Measurements from ENCODE around the gene MAN1A1. TPM values are rescaled to one million over a fixed set of nuclear protein-coding genes. Genes with fewer than 3 reads are reported as not detected.

Gene MAN1A1
- total RNA-seq, 2 donors from 2014 or later = 17.9 to 27.9 TPM

DNA sequence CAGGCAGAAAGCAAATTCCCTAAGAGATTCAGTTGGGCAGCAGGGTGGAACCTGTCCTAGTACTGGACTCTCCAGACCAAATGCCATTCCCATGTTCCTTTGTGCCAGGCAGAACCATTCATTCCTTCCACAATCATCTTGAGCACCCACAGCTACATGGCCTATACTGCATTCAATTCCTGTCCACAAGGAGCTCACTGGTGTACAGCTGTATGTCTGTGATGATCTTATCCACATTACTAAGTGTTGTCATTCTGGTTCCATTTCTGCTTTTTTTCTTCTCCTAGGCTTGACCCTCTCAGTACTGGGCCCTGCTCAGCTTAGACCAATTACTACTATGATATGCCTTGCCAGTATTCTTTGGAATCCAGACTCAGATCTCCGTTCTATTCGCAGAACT lies 27.5 kb downstream of the MAN1A1 start:
- Histone ChIP-seq H3K9me3 (no peaks in the 10 kb centered on the region), H3K27me3 (replicated peaks; ENCODE audit: insufficient read depth) (no peaks in the 10 kb centered on the region), H3K27ac (no peak overlapping the region), H3K4me1 (replicated peaks) (no peaks in the 10 kb centered on the region), H3K36me3 (no peaks in the 10 kb centered on the region), H3K4me3 (no peak overlapping the region)
- intact Hi-C loops (cut with DNase I) = no loop called here
- 98% methylated on average over 2 of the region's 2 CpGs for WGBS
- no peak for DNase-seq (ENCODE audit: low spot score)
- TF ChIP-seq POLR2AphosphoS5 (IDR thresholded peaks at IDR 0.05) (no peak), POLR2A (IDR thresholded peaks at IDR 0.05) (no peak)
- TF ChIP-seq, protein P1, sequence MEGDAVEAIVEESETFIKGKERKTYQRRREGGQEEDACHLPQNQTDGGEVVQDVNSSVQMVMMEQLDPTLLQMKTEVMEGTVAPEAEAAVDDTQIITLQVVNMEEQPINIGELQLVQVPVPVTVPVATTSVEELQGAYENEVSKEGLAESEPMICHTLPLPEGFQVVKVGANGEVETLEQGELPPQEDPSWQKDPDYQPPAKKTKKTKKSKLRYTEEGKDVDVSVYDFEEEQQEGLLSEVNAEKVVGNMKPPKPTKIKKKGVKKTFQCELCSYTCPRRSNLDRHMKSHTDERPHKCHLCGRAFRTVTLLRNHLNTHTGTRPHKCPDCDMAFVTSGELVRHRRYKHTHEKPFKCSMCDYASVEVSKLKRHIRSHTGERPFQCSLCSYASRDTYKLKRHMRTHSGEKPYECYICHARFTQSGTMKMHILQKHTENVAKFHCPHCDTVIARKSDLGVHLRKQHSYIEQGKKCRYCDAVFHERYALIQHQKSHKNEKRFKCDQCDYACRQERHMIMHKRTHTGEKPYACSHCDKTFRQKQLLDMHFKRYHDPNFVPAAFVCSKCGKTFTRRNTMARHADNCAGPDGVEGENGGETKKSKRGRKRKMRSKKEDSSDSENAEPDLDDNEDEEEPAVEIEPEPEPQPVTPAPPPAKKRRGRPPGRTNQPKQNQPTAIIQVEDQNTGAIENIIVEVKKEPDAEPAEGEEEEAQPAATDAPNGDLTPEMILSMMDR (IDR thresholded peaks at IDR 0.05) = no peak

DNA sequence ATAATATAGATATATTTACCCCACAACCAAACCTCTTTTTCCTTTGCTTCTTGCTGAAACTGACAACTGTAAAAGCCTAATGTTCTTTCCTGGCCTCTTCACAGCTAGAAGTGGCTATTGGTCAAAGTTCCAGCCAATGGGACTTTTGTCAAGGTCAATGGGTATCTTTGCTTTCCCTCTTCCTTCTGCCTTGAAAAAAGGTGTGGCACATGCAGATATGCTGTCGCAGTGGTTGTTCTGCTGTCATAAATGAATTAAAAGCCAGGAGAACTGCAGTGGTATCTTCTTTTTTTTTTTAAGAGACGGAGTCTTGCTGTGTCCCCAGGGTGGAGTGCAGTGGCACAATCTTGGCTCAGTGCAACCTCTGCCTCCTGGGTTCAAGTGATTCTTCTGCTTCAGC lies 29.9 kb downstream of the MAN1A1 start:
- Histone ChIP-seq H3K4me1 (replicated peaks) (no peaks in the 10 kb centered on the region), H3K27ac (no peak overlapping the region), H3K27me3 (replicated peaks; ENCODE audit: insufficient read depth) (no peaks in the 10 kb centered on the region), H3K4me3 (no peak overlapping the region), H3K9me3 (no peaks in the 10 kb centered on the region), H3K36me3 (no peaks in the 10 kb centered on the region)
- TF ChIP-seq POLR2AphosphoS5 (IDR thresholded peaks at IDR 0.05) (no peak), POLR2A (IDR thresholded peaks at IDR 0.05) (no peak)
- TF ChIP-seq, protein P1 (IDR thresholded peaks at IDR 0.05) = no peak
- no peak for DNase-seq (ENCODE audit: low spot score)
- WGBS = 88% methylated on average over 2 of the region's 2 CpGs
- intact Hi-C loops (cut with DNase I) = no loop called here

DNA sequence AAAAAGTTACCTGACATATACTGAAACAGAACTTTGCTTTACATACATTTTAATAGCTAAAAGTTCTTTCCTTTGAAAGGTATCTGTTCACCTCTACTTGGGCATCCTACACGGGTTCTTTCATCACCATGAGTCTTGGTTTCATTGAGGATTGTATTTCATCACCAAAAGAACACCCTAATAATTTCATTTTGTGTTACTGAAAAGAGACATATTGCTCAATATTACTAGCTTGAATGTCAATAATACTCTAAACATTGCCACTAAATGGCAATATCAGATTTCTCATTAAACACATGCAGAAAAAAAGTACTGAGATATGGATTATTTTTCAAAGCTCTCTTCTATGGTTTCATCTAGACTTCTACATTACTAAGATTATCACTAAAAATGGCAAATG lies 30.8 kb downstream of the MAN1A1 start:
- TF ChIP-seq POLR2AphosphoS5 (IDR thresholded peaks at IDR 0.05) (no peak), POLR2A (IDR thresholded peaks at IDR 0.05) (no peak)
- TF ChIP-seq, protein P1 (IDR thresholded peaks at IDR 0.05) = no peak
- Histone ChIP-seq H3K4me1 (replicated peaks) (no peaks in the 10 kb centered on the region), H3K9me3 (no peaks in the 10 kb centered on the region), H3K27ac (no peak overlapping the region), H3K4me3 (no peak overlapping the region), H3K27me3 (replicated peaks; ENCODE audit: insufficient read depth) (no peaks in the 10 kb centered on the region), H3K36me3 (no peaks in the 10 kb centered on the region)
- intact Hi-C loops (cut with DNase I) = no loop called here
- DNase-seq (ENCODE audit: low spot score) = no peak
- WGBS = 64% methylated on average over 1 of the region's 1 CpG

DNA sequence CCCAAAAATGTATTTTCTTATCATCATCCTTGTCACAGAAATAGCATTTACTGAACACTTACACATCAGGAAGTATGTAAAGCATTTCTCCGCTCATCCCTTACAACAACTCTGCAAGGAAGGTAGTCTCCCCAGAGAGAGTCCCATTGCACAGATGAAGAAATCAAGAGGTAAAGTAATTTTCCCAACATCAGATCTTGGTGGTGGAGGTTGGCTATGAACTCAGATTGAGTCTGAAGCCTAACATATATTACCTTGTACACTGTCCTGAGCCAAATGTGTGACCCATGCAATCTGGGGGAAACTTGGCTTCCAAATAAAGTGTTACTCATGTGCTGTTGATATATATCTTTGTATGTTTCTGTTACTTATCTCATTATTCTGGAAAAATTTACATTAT lies 31.4 kb downstream of the MAN1A1 start:
- intact Hi-C loops (cut with DNase I) = no loop called here
- Histone ChIP-seq H3K4me1 (replicated peaks) (no peaks in the 10 kb centered on the region), H3K9me3 (no peaks in the 10 kb centered on the region), H3K27me3 (replicated peaks; ENCODE audit: insufficient read depth) (no peaks in the 10 kb centered on the region), H3K27ac (no peak overlapping the region), H3K4me3 (no peak overlapping the region), H3K36me3 (no peaks in the 10 kb centered on the region)
- 96% methylated on average over 1 of the region's 1 CpG for WGBS
- no peak for TF ChIP-seq POLR2AphosphoS5 (IDR thresholded peaks at IDR 0.05)
- no peak for DNase-seq (ENCODE audit: low spot score)

DNA sequence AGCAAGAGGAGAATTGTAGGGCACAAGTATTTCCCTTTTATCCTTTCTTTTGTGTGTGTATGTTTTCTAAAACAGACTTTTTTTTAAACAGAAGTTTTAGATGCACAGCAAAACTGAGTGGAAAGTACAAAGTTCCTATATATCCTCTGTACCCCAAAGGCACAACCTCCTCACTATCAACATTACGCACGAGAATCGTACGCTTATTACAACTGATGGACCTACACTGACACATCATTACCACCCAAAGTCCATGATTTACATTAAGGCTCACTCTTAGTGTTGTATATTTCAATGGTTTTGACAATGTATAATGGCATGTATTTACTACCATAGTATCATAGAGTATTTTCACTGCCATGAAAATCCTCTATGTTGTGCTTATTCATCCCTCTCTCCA lies 32.6 kb downstream of the MAN1A1 start:
- WGBS = 98% methylated on average over 4 of the region's 4 CpGs
- no peak overlapping the region for H3K4me3 ChIP-seq
- H3K27me3 ChIP-seq (replicated peaks; ENCODE audit: insufficient read depth) = no peaks in the 10 kb centered on the region
- H3K36me3 ChIP-seq = no peaks in the 10 kb centered on the region
- DNase-seq (ENCODE audit: low spot score) = no peak
- intact Hi-C loops (cut with DNase I) = no loop called here
- H3K9me3 ChIP-seq = no peaks in the 10 kb centered on the region
- no peaks in the 10 kb centered on the region for H3K4me1 ChIP-seq (replicated peaks)
- H3K27ac ChIP-seq = no peak overlapping the region
- no peak for TF ChIP-seq POLR2A (IDR thresholded peaks at IDR 0.05)
- TF ChIP-seq, protein P1 (IDR thresholded peaks at IDR 0.05) = no peak
- no peak for TF ChIP-seq POLR2AphosphoS5 (IDR thresholded peaks at IDR 0.05)

Measured in prostate gland (tissue), 2 donors.